KG1 (cell line): Measurements from ENCODE around the gene ARRDC2.
"Not testable (repeated sequence)": the region's sequence is repeated elsewhere in the genome, so short reads cannot be mapped to it uniquely, and the experiment has no call there.

Experiments used
- DNase-seq: peaks from one replicate; lab custom pipeline; 2025; lab: John Stamatoyannopoulos, UW

The ARRDC2 gene

GRCh38 chr19:18016209-18016910 is 8.4 kb downstream of the ARRDC2 start:
- no peak for DNase-seq

GRCh38 chr19:18017275-18018083 is 9.5 kb downstream of the ARRDC2 start:
- DNase-seq: no peak

GRCh38 chr19:18020212-18021085 is 12.5 kb downstream of the ARRDC2 start:
- DNase-seq: no peak

- DNase-seq: no peak
Measured at GRCh38 chr19:18021121-18021755, 13.3 kb downstream of the ARRDC2 start.

GRCh38 chr19:18023622-18024251 is 15.8 kb downstream of the ARRDC2 start:
- DNase-seq: peak; percentile 76

GRCh38 chr19:18027151-18027550 is 19.2 kb downstream of the ARRDC2 start:
- no peak for DNase-seq

GRCh38 chr19:18029617-18030338 is 21.8 kb downstream of the ARRDC2 start:
- no peak for DNase-seq

- DNase-seq: peak; percentile 39
Measured at GRCh38 chr19:18031401-18031800, 23.4 kb downstream of the ARRDC2 start.

GRCh38 chr19:18032102-18032501 is 24.1 kb downstream of the ARRDC2 start:
- DNase-seq: not testable (repeated sequence)

- no peak for DNase-seq
Measured at GRCh38 chr19:18041054-18041453, 33.1 kb downstream of the ARRDC2 start.

GRCh38 chr19:18043676-18044075 is 35.7 kb downstream of the ARRDC2 start:
- no peak for DNase-seq

GRCh38 chr19:18044825-18045304 is 36.9 kb downstream of the ARRDC2 start:
- DNase-seq: peak; percentile 34

- no peak for DNase-seq
Measured at GRCh38 chr19:18045307-18046050, 37.5 kb downstream of the ARRDC2 start.

GRCh38 chr19:18046059-18046718 is 38.2 kb downstream of the ARRDC2 start:
- DNase-seq: no peak

- DNase-seq: no peak
Measured at GRCh38 chr19:18049385-18049784, 41.4 kb downstream of the ARRDC2 start.

- no peak for DNase-seq
Measured at GRCh38 chr19:18051887-18052286, 43.9 kb downstream of the ARRDC2 start.

GRCh38 chr19:18053576-18054219 is 45.7 kb downstream of the ARRDC2 start:
- DNase-seq: no peak

GRCh38 chr19:18055967-18056366 is 48.0 kb downstream of the ARRDC2 start:
- DNase-seq: no peak

- DNase-seq: no peak
Measured at GRCh38 chr19:18057557-18057956, 49.6 kb downstream of the ARRDC2 start.
